Stimulated activated CD4-positive, alpha-beta T cell treated with anti-CD3 and anti-CD28 coated beads, Interleukin-2, amount 100 ng/mL, for 48 hours (primary cell): Measurements from ENCODE around the gene ZNF765.
"Not testable (repeated sequence)": the region's sequence is repeated elsewhere in the genome, so short reads cannot be mapped to it uniquely, and the experiment has no call there.

Experiments
- DNase-seq, 2 donors: peaks; one replicate each; pipeline ENCODE4 v3.0.0-alpha.2; 2020

ZNF765 gene

GRCh38 chr19:53423074-53423473 lies 28.1 kb downstream of the ZNF765 start:
- not testable (repeated sequence) for DNase-seq

- not testable (repeated sequence) for DNase-seq
Observed at GRCh38 chr19:53423680-53424079, 28.7 kb downstream of the ZNF765 start.

DNA sequence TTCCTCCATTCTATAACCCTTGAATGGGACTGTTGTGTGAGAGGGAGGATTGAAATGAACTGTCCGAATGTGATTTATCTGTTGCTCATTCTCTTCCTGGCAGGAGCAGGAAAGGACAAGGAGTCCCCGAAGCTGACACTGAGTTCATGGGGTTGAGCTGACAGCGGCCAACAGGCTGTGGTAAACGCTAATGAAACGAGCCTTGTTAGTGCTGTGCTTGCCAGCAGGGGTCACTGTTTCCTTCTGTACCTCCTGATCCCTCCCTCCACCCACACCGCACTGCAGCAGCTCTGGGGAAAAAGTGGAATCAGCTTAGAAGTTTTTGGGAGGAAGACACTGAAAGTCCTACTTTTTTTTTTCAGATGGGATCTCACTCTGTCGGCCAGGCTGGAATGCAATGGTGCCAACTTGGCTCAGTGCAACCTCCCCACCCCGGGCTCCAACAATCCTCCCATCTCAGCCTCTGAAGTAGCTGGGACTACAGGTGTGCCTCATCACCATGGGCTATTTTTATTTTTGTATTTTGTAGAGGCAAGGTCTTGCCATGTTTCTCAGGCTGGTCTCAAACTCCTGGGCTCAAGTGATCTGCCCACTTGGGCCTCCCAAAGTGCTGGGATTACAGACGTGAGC lies 30.1 kb downstream of the ZNF765 start:
- peak; percentile 61 to 66 for DNase-seq

GRCh38 chr19:53431399-53432087 lies 36.6 kb downstream of the ZNF765 start, which contains the start of gene ZNF761:
TSS of gene ZNF761 (plus strand) at chr19:53431984. CDS start at chr19:53447269, 15,285 bp downstream.
- peak; percentile 97 to 99 for DNase-seq

- DNase-seq = peak; percentile 2 to 23
Observed at GRCh38 chr19:53432088-53432661, 37.2 kb downstream of the ZNF765 start.

GRCh38 chr19:53443809-53444208 lies 48.9 kb downstream of the ZNF765 start:
- DNase-seq = not testable (repeated sequence)

DNA sequence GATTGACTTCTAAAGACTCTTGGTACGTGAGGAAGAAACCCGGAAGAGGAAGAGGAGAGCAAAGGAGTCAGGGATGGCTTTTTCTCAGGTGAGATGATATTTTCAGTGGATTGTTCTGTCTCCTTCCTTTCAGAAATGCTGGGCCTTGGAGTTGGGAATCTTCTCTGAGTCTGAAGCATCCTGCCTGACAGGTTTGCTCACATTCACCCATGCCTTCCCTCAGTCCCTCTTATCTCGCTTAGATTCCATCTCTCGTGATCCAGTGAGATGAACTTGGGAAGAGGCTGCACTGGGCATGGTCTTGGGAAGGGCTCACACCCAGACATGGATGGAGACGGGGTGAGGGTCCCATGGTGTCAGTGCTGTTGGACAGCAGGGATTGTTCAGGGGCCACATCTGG lies 52.2 kb downstream of the ZNF765 start:
- not testable (repeated sequence) for DNase-seq

DNA sequence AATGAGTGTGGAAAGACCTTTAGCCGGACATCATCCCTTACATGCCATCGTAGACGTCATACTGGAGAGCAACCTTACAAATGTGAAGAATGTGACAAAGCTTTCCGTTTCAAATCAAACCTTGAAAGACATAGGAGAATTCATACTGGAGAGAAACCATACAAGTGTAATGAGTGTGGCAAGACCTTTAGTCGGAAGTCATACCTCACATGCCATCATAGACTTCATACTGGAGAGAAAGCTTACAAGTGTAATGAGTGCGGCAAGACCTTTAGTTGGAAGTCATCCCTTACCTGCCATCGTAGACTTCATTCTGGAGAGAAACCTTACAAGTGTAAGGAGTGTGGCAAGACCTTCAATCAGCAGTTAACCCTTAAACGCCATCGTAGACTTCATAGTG lies 60.9 kb downstream of the ZNF765 start:
- DNase-seq = no peak

GRCh38 chr19:53460131-53460721 lies 65.3 kb downstream of the ZNF765 start:
- not testable (repeated sequence) for DNase-seq

DNA sequence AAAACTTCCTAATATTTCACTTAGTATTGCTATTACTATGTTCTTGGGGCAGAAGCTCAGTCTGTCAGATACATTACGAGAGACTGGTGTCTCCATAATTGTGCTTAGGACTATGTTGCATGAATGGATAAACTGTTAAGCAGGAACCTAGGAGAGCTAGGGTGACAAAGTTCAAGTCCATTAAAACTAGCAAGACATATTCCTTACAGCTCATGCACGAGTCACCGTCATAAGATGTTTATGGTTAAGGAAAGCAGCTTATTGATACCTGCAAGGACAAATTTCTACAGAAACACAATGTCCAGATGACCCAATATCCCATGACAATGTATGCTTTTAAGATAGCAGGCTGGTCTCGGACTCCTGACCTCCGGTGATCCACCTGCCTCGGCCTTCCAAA lies 66.9 kb downstream of the ZNF765 start:
- no peak for DNase-seq

DNA sequence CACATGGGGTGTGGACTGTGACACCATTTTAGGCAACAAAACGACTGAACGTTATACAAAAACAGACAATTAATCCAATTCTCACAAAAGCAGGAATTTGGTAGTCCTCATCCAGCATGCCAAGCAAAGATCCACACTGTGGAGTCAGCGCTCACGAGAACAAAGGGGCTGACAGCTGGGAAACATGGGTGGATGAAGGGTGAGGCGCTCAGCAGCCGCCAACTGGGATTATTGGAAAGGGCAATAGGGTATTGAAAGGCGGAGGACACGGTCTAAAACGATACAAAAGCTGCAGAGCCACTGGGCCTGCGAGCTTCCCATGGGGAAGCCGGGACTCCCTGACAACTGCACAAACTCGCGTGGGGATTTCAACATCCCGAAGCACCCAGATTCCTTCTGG lies 67.9 kb downstream of the ZNF765 start:
- DNase-seq = no peak

GRCh38 chr19:53463263-53463662 lies 68.3 kb downstream of the ZNF765 start:
- DNase-seq = no peak

- no peak for DNase-seq
Observed at GRCh38 chr19:53466726-53467484, 72.0 kb downstream of the ZNF765 start.

DNA sequence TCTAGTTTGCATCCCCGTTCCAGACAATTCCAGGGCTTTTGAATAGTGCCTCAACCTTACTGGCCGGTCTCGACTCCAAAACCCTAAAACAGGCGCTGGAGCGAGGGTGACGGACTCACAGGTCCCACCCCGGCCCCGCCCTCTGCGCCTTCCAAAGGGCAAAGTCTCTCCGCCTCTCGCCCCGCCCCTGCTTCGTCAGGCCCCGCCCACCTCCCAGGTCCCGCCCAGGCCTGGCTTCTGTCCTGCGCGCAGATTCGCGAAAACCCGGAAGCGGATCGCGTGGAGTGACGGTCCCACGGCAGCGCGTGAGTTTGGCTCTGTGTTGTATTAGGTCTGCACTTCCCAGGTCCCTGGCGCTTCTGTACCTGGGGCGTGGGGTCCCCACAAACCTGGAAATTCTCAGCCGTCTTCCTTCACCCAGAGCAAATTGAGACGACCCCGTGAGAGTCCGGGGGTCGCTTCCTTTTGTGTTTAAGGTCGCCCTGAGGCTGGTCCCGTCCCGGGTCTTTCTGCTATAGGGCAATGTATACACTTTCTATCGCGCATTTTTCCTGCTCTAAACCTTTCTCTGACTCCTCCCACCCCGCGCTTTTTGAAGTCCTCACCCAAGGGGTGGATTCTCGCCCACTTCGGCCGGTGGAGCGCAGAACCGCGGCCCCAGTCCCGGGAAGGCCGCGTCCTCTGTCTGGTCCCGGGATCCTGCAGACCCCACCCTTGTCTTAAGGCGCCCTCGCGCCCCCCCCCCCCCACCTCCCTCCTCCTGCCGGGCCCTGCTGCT lies 72.7 kb downstream of the ZNF765 start, which contains the start of gene ZNF813:
Gene ZNF813, plus strand, starts transcription at position 249 of the 778 bp plus-strand sequence. CDS start 16,090 bp downstream, outside the sequence.
- peak; percentile 96 to 98 for DNase-seq

DNA sequence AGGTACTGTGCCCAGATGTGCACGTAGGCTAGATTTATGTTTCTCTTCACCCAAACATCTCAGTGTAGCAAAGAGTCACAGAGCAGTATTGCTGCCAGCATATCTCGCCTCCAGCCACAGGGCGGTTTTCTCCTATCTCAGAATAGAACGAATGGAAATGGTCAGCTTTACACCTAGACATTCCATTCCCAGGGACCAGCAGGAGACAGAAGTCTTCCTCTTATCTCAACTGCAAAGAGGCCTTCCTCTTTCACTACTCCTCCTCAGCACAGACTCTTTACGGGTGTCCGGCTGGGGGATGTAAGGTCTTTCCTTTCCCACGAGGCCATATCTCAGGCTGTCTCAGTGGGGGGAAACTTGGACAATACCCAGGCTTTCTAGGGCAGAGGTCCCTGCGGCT lies 73.7 kb downstream of the ZNF765 start:
- not testable (repeated sequence) for DNase-seq

GRCh38 chr19:53471916-53472315 lies 77.0 kb downstream of the ZNF765 start:
- DNase-seq = no peak

DNA sequence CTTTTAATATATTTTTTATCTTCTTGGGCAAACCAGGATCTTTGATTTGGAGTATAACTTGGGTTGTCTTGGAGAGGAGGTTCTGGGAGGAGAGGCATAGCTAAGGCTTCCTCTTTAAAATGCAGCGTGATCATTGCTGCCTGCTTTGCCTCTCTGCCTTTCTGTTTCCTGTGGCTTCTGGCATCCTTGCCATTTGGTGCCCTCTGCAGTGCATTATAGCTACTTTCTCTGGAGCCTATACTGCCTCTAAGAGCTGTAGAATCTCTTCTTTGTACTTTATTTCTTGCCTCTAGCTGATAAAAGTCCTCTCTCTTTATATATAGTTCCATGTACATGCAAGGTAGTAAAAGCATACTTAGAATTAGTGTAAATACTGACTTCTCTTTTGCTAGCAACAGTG lies 79.9 kb downstream of the ZNF765 start:
- not testable (repeated sequence) for DNase-seq

- not testable (repeated sequence) for DNase-seq
Observed at GRCh38 chr19:53475470-53475869, 80.5 kb downstream of the ZNF765 start.
